T-helper 2 cell treated with Interferon-gamma antibody and Interleukin-4, amounts not matched to agents 5 μg/mL and 100 μg/mL, for 36 hours (primary cell): ENCODE measurements around the gene GDPD1.
A peak's percentile ranks its signal among the peaks of the same experiment; 100 is the strongest.
"Not testable (repeated sequence)": the region's sequence is repeated elsewhere in the genome, so short reads cannot be mapped to it uniquely, and the experiment has no call there.

Experiments
- DNase-seq: peaks from one replicate; pipeline ENCODE4 v3.0.0; 2021; ENCODE audit warnings: low spot score
- H3K27ac Mint-ChIP-seq: one replicate; pipeline ENCODE4 v1.8.0; 2021; ENCODE audit warnings: mild to moderate bottlenecking, mixed read lengths
- H3K27me3 Mint-ChIP-seq: one replicate; pipeline ENCODE4 v1.8.0; 2021; ENCODE audit warnings: low read depth, mixed read lengths
- H3K36me3 Mint-ChIP-seq: one replicate; pipeline ENCODE4 v1.8.0; 2021; ENCODE audit warnings: low read depth, mixed read lengths
- H3K4me1 Mint-ChIP-seq: one replicate; pipeline ENCODE4 v1.8.0; 2021; ENCODE audit warnings: low read depth, mixed read lengths
- H3K4me3 Mint-ChIP-seq: one replicate; pipeline ENCODE4 v1.8.0; 2022; ENCODE audit warnings: mild to moderate bottlenecking, moderate library complexity, mixed read lengths
- H3K9me3 Mint-ChIP-seq: one replicate; pipeline ENCODE4 v1.8.0; 2021; ENCODE audit warnings: mixed read lengths

The GDPD1 gene

GRCh38 chr17:59219370-59219769 lies 941 bp upstream of the GDPD1 start:
- Mint-ChIP-seq H3K4me1 (peaks cover 14% of the 10 kb centered on the region), H3K9me3 (no peaks in the 10 kb centered on the region), H3K4me3 (peak overlapping the region; percentile 97), H3K36me3 (peaks cover 2% of the 10 kb centered on the region), H3K27ac (peak overlapping the region; percentile 87), H3K27me3 (peaks cover 8% of the 10 kb centered on the region)
- DNase-seq: no peak

GRCh38 chr17:59219992-59220327 lies 351 bp upstream of the GDPD1 start:
- H3K27me3 Mint-ChIP-seq: peaks cover 8% of the 10 kb centered on the region
- peak overlapping the region; percentile 97 for H3K4me3 Mint-ChIP-seq
- no peaks in the 10 kb centered on the region for H3K9me3 Mint-ChIP-seq
- H3K36me3 Mint-ChIP-seq: no peaks in the 10 kb centered on the region
- peak overlapping the region; percentile 87 for H3K27ac Mint-ChIP-seq
- peaks cover 14% of the 10 kb centered on the region for H3K4me1 Mint-ChIP-seq
- no peak for DNase-seq

- no peak for DNase-seq
- Mint-ChIP-seq H3K4me1 (peaks cover 14% of the 10 kb centered on the region), H3K9me3 (no peaks in the 10 kb centered on the region), H3K27ac (peak overlapping the region; percentile 87), H3K4me3 (peak overlapping the region; percentile 97), H3K36me3 (no peaks in the 10 kb centered on the region), H3K27me3 (peaks cover 8% of the 10 kb centered on the region)
These were observed 992 bp downstream of the GDPD1 start for GRCh38 chr17:59221159-59221847.

DNA sequence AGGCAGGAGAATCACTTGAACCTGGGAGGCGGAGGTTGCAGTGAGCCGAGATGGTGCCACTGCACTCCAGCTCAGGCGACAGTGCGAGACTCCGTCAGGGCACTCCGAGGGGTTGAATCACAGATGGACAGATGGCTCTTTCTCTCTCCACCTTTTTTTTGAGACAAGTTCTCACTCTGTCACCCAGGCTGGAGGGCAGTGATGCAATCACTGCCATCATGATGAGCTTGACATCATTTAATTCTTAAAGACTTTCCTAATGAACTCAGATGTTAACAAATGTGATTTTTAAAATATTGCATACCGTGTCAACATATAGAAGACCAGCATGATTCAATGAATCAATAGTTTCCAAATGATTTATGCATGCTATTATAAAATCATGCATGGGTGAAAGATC lies 3.5 kb downstream of the GDPD1 start:
- Mint-ChIP-seq H3K27me3 (peaks cover 8% of the 10 kb centered on the region), H3K4me3 (no peak overlapping the region), H3K4me1 (peaks cover 14% of the 10 kb centered on the region), H3K36me3 (no peaks in the 10 kb centered on the region), H3K9me3 (no peaks in the 10 kb centered on the region), H3K27ac (no peak overlapping the region)
- no peak for DNase-seq

DNA sequence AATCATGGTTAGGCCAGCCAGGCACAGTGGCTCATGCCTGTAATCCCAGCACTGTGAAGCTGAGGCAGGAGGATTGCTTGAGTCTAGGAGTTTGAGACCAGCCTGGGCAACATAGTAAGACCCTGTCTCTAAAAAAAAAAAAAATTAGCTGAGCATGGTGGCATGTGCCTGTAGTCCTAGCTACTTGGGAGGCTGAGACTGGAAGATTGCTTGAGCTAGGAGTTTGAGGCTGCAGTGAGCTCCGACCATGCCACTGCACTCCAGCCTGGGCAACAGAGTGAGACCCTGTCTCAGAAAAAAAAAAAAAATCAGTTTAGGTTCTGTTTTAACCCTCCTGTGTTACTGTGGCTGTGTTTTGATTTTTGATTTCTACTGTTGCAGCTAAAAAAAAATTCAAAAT lies 8.3 kb downstream of the GDPD1 start:
- not testable (repeated sequence) for H3K36me3 Mint-ChIP-seq, H3K4me3 Mint-ChIP-seq, H3K27me3 Mint-ChIP-seq, H3K9me3 Mint-ChIP-seq, DNase-seq, H3K27ac Mint-ChIP-seq, H3K4me1 Mint-ChIP-seq

GRCh38 chr17:59230764-59231163 lies 10.5 kb downstream of the GDPD1 start:
- Mint-ChIP-seq H3K27ac (no peak overlapping the region), H3K4me3 (no peak overlapping the region), H3K36me3 (no peaks in the 10 kb centered on the region), H3K9me3 (no peaks in the 10 kb centered on the region), H3K27me3 (no peaks in the 10 kb centered on the region), H3K4me1 (peaks cover 2% of the 10 kb centered on the region)
- DNase-seq: no peak

- H3K36me3 Mint-ChIP-seq: no peaks in the 10 kb centered on the region
- no peaks in the 10 kb centered on the region for H3K9me3 Mint-ChIP-seq
- no peak overlapping the region for H3K27ac Mint-ChIP-seq
- peaks cover 2% of the 10 kb centered on the region for H3K4me1 Mint-ChIP-seq
- H3K4me3 Mint-ChIP-seq: no peak overlapping the region
- DNase-seq: no peak
- peaks cover 2% of the 10 kb centered on the region for H3K27me3 Mint-ChIP-seq
These were observed 14.3 kb downstream of the GDPD1 start for GRCh38 chr17:59234631-59235030.

GRCh38 chr17:59238906-59239305 lies 18.6 kb downstream of the GDPD1 start:
- Mint-ChIP-seq H3K27me3 (peaks cover 2% of the 10 kb centered on the region), H3K9me3 (no peaks in the 10 kb centered on the region), H3K27ac (no peak overlapping the region), H3K36me3 (no peaks in the 10 kb centered on the region), H3K4me1 (peaks cover 2% of the 10 kb centered on the region), H3K4me3 (no peak overlapping the region)
- no peak for DNase-seq

DNA sequence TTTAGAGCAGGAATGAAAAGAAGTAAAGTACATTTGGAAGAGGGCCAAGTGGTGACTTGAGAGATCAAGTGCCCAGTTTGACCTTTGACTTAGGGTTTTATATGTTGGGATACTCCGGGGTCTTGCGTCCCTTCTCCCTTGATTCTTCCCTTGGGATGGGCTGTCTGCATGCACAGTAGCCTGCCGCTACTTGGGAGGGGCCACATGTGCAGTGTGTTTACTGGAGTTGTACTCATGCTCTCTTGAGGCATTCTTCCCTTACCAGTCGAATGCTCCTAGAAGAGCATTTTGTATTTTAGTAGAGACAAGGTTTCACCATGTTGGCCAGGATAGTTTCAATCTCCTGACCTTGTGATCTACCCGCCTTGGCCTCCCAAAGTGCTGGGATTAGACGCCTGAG lies 23.8 kb downstream of the GDPD1 start:
- Mint-ChIP-seq H3K27me3 (no peaks in the 10 kb centered on the region), H3K9me3 (no peaks in the 10 kb centered on the region), H3K27ac (no peak overlapping the region), H3K4me1 (no peaks in the 10 kb centered on the region), H3K4me3 (no peak overlapping the region), H3K36me3 (no peaks in the 10 kb centered on the region)
- DNase-seq: no peak

DNA sequence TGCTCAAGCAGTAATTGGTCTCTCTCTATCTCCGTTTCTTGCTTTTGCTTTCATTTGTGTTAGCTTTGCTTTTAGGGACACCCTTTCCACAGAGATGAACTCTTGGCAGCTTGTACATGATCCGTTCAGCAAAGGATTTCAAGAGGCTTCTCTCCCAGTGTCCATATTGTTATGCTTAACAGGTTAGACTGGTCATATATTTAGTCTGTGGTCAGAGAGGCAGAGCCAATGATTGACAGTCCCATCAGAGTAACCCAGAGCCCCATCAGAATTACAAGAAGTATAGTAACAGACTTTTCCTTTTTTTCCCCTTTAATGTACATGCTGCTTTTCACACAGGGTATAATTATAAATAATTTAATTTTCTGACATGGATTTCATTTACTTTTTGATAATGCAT lies 34.4 kb downstream of the GDPD1 start:
- Mint-ChIP-seq H3K27me3 (no peaks in the 10 kb centered on the region), H3K27ac (no peak overlapping the region), H3K36me3 (no peaks in the 10 kb centered on the region), H3K9me3 (no peaks in the 10 kb centered on the region), H3K4me1 (no peaks in the 10 kb centered on the region), H3K4me3 (no peak overlapping the region)
- no peak for DNase-seq

DNA sequence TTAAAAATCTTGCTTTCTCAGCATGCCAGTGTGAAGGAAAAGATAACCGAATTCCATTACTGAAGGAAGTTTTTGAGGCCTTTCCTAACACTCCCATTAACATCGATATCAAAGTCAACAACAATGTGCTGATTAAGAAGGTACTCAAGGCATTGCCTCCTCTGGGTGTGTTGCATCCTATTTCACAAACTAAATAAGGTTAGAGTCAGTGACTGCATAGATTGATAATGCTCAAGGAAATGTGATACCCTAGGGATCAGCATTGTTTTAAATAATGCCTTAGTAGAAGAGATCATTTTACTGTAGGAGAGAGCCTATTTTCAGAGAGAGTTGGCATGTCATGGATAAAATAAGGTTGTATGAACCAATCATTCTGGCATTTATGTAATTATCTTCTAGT lies 36.8 kb downstream of the GDPD1 start:
- Mint-ChIP-seq H3K27ac (no peak overlapping the region), H3K36me3 (no peaks in the 10 kb centered on the region), H3K9me3 (no peaks in the 10 kb centered on the region), H3K4me3 (no peak overlapping the region), H3K4me1 (no peaks in the 10 kb centered on the region), H3K27me3 (no peaks in the 10 kb centered on the region)
- no peak for DNase-seq

DNA sequence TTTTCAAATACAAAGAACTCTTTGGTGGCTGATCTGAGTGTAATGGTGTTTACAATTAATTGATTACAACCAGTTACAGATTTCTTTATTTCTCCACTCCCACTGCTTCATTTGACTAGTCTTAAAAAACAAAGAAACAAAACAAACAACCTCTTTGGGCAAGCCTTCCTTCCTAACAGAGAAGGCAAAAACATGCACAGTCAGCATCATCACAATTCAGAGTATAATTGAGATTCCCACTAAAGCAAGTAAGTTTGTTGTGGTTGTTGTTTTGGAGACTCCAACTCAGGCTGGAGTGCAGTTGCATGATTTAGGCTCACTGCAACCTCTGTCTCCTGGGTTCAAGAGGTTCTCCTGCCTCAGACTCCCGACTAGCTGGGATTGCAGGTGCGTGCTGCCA lies 40.4 kb downstream of the GDPD1 start:
- DNase-seq: no peak
- Mint-ChIP-seq H3K4me1 (no peaks in the 10 kb centered on the region), H3K36me3 (no peaks in the 10 kb centered on the region), H3K9me3 (no peaks in the 10 kb centered on the region), H3K4me3 (no peak overlapping the region), H3K27ac (no peak overlapping the region), H3K27me3 (no peaks in the 10 kb centered on the region)

GRCh38 chr17:59266745-59267144 lies 46.4 kb downstream of the GDPD1 start:
- Mint-ChIP-seq H3K4me1 (no peaks in the 10 kb centered on the region), H3K4me3 (no peak overlapping the region), H3K9me3 (no peaks in the 10 kb centered on the region), H3K27ac (no peak overlapping the region), H3K36me3 (no peaks in the 10 kb centered on the region), H3K27me3 (no peaks in the 10 kb centered on the region)
- DNase-seq: no peak

GRCh38 chr17:59267776-59268175 lies 47.5 kb downstream of the GDPD1 start:
- no peak overlapping the region for H3K4me3 Mint-ChIP-seq
- no peaks in the 10 kb centered on the region for H3K9me3 Mint-ChIP-seq
- DNase-seq: no peak
- H3K36me3 Mint-ChIP-seq: no peaks in the 10 kb centered on the region
- no peaks in the 10 kb centered on the region for H3K4me1 Mint-ChIP-seq
- no peak overlapping the region for H3K27ac Mint-ChIP-seq
- H3K27me3 Mint-ChIP-seq: no peaks in the 10 kb centered on the region

GRCh38 chr17:59275618-59276017 lies 55.3 kb downstream of the GDPD1 start:
- Mint-ChIP-seq H3K27ac (no peak overlapping the region), H3K9me3 (no peaks in the 10 kb centered on the region), H3K36me3 (no peaks in the 10 kb centered on the region), H3K4me3 (no peak overlapping the region), H3K4me1 (no peaks in the 10 kb centered on the region), H3K27me3 (no peaks in the 10 kb centered on the region)
- no peak for DNase-seq
